Prostate gland (tissue), 2 donors: ENCODE data around the gene HTR3D. TPM values are rescaled to one million over a fixed set of nuclear protein-coding genes. Genes with fewer than 3 reads are reported as not detected.
"Not testable (repeated sequence)": the region's sequence is repeated elsewhere in the genome, so short reads cannot be mapped to it uniquely, and the experiment has no call there.

Source experiments
- DNase-seq: peaks from one replicate; pipeline ENCODE4 v3.0.0-alpha.2; 2019; ENCODE audit warnings: low spot score
- H3K27ac ChIP-seq, 2 donors: fragments of 200-600 bp; sonication (generic); 2 replicates each; pipeline ENCODE4 v1.5.1; 2017 to 2019
- H3K27me3 ChIP-seq: fragments of 200-600 bp; sonication (generic); replicated peaks from 2 replicates; pipeline ENCODE4 v1.5.1; 2019; ENCODE audit not compliant: insufficient read depth
- H3K36me3 ChIP-seq, 2 donors: fragments of 200-600 bp; sonication (generic); 1 replicate in 1 of 2; 2 replicates in 1 of 2; pipeline versions ENCODE4 v1.5.1 to v1.8.1; 2017 to 2019
- H3K4me1 ChIP-seq: fragments of 200-600 bp; sonication (generic); replicated peaks from 2 replicates; pipeline ENCODE4 v1.5.1; 2019
- H3K4me3 ChIP-seq, 2 donors: fragments of 200-600 bp; sonication (generic); 2 replicates each; pipeline ENCODE4 v1.5.1; 2017 to 2019
- H3K9me3 ChIP-seq: fragments of 200-600 bp; sonication (generic); 2 replicates; pipeline ENCODE4 v1.5.1; 2017
- POLR2A ChIP-seq: fragments of 450-650 bp; IDR thresholded peaks from one replicate; pipeline ENCODE4 v1.6.1; 2016; ENCODE audit warnings: antibody characterized with exemption, mild to moderate bottlenecking
- POLR2AphosphoS5 ChIP-seq: sonication (generic); formaldehyde crosslinking; IDR thresholded peaks from one replicate; pipeline ENCODE4 v1.6.1; 2017; ENCODE audit warnings: antibody characterized with exemption
- WGBS: methylation state at CpG from one replicate; pipeline ENCODE4 v1.1.5; 2018; 5-methylcytosine and 5-hydroxymethylcytosine counted together
- intact Hi-C: fragments of 100-400 bp; cut with DNase I; formaldehyde crosslinking; loops from one replicate; pipeline ENCODE4 v1.14.2; 2022
- total RNA-seq, 2 donors: library from RNA; depleted of rRNA; stranded (reverse); fragments of >200 nt; gene quantifications; one replicate each; pipeline ENCODE4 v1.1.0, GENCODE V29; 2016
- TF ChIP-seq, protein P1 (sequence below), 4 experiments: fragments of 200-600 bp in 2 of 4; fragments of 450-650 bp in 2 of 4; sonication (generic) in 2 of 4; IDR thresholded peaks; 1 replicate in 3 of 4; 2 replicates in 1 of 4; pipeline ENCODE4 v1.5.1; 2016 to 2019; ENCODE audit warnings: antibody characterized with exemption in 4 of 4, mild to moderate bottlenecking in 2 of 4, moderate library complexity in 2 of 4

The HTR3D gene
- total RNA-seq, 2 donors from 2014 or later = not detected

DNA sequence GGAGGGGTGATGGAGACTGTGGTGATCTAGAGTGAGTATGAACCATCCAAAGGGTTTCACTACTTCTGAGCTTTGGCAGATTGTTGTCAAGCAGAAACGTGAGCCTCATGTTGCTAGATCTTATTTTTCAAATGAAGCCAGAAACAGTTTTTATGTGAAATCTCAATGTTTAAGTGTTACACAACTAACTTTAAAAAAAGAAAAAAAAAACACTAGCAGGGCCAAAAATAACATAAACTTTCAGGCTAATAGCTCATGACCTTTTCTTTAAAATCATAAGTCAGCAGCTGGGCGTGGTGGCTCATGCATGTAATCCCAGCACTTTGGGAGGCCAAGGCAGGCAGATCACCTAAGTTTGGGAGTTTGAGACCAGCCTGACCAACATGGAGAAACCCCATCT, 2.1 kb upstream of the HTR3D start:
- WGBS = 74% methylated on average over 2 of the region's 2 CpGs
- Histone ChIP-seq H3K4me1 (no peaks in the 10 kb centered on the region), H3K4me3 (no peak overlapping the region), H3K27me3 (no peaks in the 10 kb centered on the region), H3K36me3 (no peaks in the 10 kb centered on the region), H3K27ac (no peak overlapping the region), H3K9me3 (no peaks in the 10 kb centered on the region)
- intact Hi-C loops = no loop called here
- DNase-seq = no peak
- TF ChIP-seq, protein P1, sequence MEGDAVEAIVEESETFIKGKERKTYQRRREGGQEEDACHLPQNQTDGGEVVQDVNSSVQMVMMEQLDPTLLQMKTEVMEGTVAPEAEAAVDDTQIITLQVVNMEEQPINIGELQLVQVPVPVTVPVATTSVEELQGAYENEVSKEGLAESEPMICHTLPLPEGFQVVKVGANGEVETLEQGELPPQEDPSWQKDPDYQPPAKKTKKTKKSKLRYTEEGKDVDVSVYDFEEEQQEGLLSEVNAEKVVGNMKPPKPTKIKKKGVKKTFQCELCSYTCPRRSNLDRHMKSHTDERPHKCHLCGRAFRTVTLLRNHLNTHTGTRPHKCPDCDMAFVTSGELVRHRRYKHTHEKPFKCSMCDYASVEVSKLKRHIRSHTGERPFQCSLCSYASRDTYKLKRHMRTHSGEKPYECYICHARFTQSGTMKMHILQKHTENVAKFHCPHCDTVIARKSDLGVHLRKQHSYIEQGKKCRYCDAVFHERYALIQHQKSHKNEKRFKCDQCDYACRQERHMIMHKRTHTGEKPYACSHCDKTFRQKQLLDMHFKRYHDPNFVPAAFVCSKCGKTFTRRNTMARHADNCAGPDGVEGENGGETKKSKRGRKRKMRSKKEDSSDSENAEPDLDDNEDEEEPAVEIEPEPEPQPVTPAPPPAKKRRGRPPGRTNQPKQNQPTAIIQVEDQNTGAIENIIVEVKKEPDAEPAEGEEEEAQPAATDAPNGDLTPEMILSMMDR (IDR thresholded peaks at IDR 0.05) = no peak
- TF ChIP-seq POLR2AphosphoS5 (no peak), POLR2A (no peak)

DNA sequence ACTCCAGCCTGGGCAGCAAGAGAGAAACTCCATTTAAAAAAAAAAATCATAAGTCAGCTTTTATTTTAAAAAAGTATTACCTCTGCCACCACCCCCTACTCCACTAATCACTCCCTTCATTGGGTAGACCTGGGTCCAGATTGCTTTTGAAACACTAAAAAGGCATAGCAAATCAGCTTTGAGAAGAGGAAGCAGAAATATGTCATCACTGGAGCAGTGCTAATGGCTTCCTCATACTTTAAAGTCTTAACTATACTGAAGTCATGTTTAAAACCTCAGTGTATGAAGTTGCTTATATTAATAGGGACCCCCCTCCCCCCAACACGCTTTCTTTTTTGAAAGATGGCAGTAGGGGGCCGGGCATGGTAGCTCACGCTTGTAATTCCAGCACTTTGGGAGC, 1.0 kb upstream of the HTR3D start:
- intact Hi-C loops = no loop called here
- DNase-seq = no peak
- Histone ChIP-seq H3K27me3 (no peaks in the 10 kb centered on the region), H3K4me1 (no peaks in the 10 kb centered on the region), H3K4me3 (no peak overlapping the region), H3K36me3 (no peaks in the 10 kb centered on the region), H3K9me3 (no peaks in the 10 kb centered on the region), H3K27ac (no peak overlapping the region)
- no peak for TF ChIP-seq POLR2A
- TF ChIP-seq, protein P1 (IDR thresholded peaks at IDR 0.05) = no peak
- TF ChIP-seq POLR2AphosphoS5 = no peak
- 68% methylated on average over 3 of the region's 3 CpGs for WGBS

DNA sequence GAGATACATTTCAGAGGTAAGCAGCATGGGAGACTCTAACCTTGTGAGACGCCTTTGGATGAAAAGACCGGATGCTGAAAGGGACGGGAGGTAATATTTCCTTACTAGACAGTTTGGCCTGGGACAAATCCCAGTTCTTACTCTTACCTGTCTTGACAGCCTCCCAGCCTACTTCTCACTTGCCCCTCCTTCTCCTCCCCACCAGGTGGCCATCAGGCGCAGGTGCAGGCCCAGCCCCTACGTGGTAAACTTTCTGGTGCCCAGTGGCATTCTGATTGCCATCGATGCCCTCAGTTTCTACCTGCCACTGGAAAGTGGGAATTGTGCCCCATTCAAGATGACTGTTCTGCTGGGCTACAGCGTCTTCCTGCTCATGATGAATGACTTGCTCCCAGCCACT, 6.3 kb downstream of the HTR3D start:
- TF ChIP-seq, protein P1 (IDR thresholded peaks at IDR 0.05) = no peak
- TF ChIP-seq POLR2A = no peak
- 65% methylated on average over 7 of the region's 7 CpGs for WGBS
- Histone ChIP-seq H3K36me3 (no peaks in the 10 kb centered on the region), H3K27me3 (no peaks in the 10 kb centered on the region), H3K4me1 (no peaks in the 10 kb centered on the region), H3K27ac (no peak overlapping the region), H3K9me3 (no peaks in the 10 kb centered on the region), H3K4me3 (no peak overlapping the region)
- intact Hi-C loops = no loop called here
- no peak for DNase-seq

DNA sequence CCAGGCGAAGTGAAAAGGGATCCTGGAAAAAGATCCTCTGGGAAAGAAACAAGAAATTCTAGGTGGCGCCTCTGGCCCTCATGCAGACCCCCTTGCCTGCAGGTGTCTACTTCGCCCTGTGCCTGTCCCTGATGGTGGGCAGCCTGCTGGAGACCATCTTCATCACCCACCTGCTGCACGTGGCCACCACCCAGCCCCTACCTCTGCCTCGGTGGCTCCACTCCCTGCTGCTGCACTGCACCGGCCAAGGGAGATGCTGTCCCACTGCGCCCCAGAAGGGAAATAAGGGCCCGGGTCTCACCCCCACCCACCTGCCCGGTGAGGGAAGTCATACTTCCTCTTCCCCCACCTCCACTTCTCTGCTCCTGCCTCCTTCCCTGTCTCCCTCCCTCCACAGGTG, 6.8 kb downstream of the HTR3D start:
- whole genome bisulfite sequencing = 79% methylated on average over 9 of the region's 9 CpGs
- intact Hi-C loops, H3K4me1 ChIP-seq, H3K4me3 ChIP-seq, H3K27ac ChIP-seq, H3K27me3 ChIP-seq, H3K36me3 ChIP-seq, H3K9me3 ChIP-seq, DNase-seq: not testable (repeated sequence)

DNA sequence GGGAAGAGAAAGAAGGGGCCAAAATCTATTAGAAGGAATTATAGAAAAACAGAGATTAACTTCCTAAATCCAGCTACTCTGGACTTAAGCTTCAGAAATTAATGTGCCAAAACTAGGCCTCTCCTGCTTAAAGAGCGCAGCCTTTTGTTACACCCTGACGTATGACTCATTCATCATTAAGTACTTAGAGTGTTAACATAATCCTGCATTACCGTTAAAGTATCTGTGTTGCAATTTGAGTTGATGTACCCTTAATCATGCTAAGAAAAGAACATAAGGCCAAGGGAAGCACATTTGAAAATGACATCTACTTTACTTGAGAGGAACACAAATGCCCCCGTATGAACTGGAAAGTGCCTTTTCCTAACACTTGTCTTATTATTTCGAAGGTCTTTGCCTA, 7.9 kb downstream of the HTR3D start:
- H3K36me3 ChIP-seq = no peaks in the 10 kb centered on the region
- H3K9me3 ChIP-seq = no peaks in the 10 kb centered on the region
- no peak overlapping the region for H3K27ac ChIP-seq
- H3K4me3 ChIP-seq = no peak overlapping the region
- no peak for TF ChIP-seq POLR2A
- no peak for TF ChIP-seq POLR2AphosphoS5
- intact Hi-C loops = no loop called here
- DNase-seq = no peak
- WGBS = 71% methylated on average over 5 of the region's 5 CpGs
- no peaks in the 10 kb centered on the region for H3K27me3 ChIP-seq
- H3K4me1 ChIP-seq = no peaks in the 10 kb centered on the region

DNA sequence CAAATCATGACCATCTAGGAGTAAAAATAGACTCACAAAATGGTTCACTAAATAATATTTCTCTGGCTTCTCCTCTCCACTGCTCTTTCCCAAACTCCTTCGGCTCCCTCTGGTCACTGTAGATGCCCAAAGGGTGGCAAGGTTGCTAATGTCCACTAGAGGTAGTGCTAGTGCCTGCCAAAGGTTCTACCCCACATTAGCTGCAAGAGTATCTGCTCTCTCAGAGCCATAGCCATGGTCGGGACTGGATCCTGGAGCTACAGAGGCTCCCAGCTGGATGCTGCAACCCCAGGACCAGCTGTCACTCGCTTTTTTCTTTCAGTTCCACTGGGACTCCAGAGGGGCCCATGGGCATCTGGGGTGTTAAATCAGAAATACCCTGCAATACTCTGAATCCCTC, 8.5 kb downstream of the HTR3D start:
- 62% methylated on average over 3 of the region's 3 CpGs for WGBS
- Histone ChIP-seq H3K4me3 (no peak overlapping the region), H3K9me3 (no peaks in the 10 kb centered on the region), H3K27me3 (no peaks in the 10 kb centered on the region), H3K36me3 (no peaks in the 10 kb centered on the region), H3K4me1 (no peaks in the 10 kb centered on the region), H3K27ac (no peak overlapping the region)
- no peak for DNase-seq
- intact Hi-C loops = no loop called here
- TF ChIP-seq, protein P1 (IDR thresholded peaks at IDR 0.05) = peak in 2 of 4 experiments; percentile 13 to 44
- no peak for TF ChIP-seq POLR2AphosphoS5
